OCI-LY3 (cell line): ENCODE measurements around the gene ITPKB.

Experiments
- H2AFZ ChIP-seq: fragments of 200-600, 300-600 bp; shearing (Covaris generic); 2 replicates; pipeline ENCODE4 v1.6.0; 2014; ENCODE audit warnings: antibody characterized with exemption, low read depth, low read length
- H3K27ac ChIP-seq: fragments of 200-600, 300-600 bp; sonication (generic); 2 replicates; pipeline ENCODE4 v1.5.1; 2014; ENCODE audit warnings: mild to moderate bottlenecking, low read length, moderate library complexity, mixed read lengths
- H3K27me3 ChIP-seq: fragments of 200-600, 300-600 bp; sonication (generic); 2 replicates; pipeline ENCODE4 v1.6.1; 2014; ENCODE audit warnings: low read depth, low read length, mixed read lengths
- H3K36me3 ChIP-seq: fragments of 200-600, 300-600 bp; sonication (generic); replicated peaks from 2 replicates; pipeline ENCODE3; 2014; ENCODE audit warnings: low read depth, low read length, mixed read lengths
- H3K4me1 ChIP-seq: fragments of 300-600, 200-600 bp; sonication (generic); 2 replicates; pipeline ENCODE4 v1.6.1; 2014; ENCODE audit warnings: low read length, mixed read lengths
- H3K4me2 ChIP-seq: fragments of 200-600, 300-600 bp; sonication (generic); 2 replicates; pipeline ENCODE4 v1.6.1; 2014; ENCODE audit warnings: low read length, mixed read lengths
- H3K4me3 ChIP-seq: fragments of 300-600, 200-600 bp; sonication (generic); 2 replicates; pipeline ENCODE4 v1.5.1; 2014; ENCODE audit warnings: antibody characterized with exemption, mild to moderate bottlenecking, low read length, moderate library complexity
- H3K79me2 ChIP-seq: fragments of 300-600, 200-600 bp; shearing (Covaris generic); 2 replicates; pipeline ENCODE4 v1.6.1; 2014; ENCODE audit warnings: mild to moderate bottlenecking, low read length, mixed read lengths
- H3K9ac ChIP-seq: fragments of 300-600, 200-600 bp; shearing (Covaris generic); 2 replicates; pipeline ENCODE4 v1.6.0; 2014; ENCODE audit warnings: mild to moderate bottlenecking, low read length, moderate library complexity
- H3K9me3 ChIP-seq: fragments of 200-600, 300-600 bp; shearing (Covaris generic); 2 replicates; pipeline ENCODE4 v1.6.1; 2014; ENCODE audit warnings: low read length, mixed read lengths; ENCODE audit not compliant: insufficient read depth
- H4K20me1 ChIP-seq: fragments of 200-600, 300-600 bp; sonication (generic); 2 replicates; pipeline ENCODE4 v1.6.1; 2016; ENCODE audit warnings: low read length, mixed read lengths; ENCODE audit not compliant: insufficient read depth
- CTCF ChIP-seq: fragments of 200-600, 300-600 bp; sonication (generic); IDR thresholded peaks from 2 replicates; pipeline ENCODE4 v1.5.1; 2014; ENCODE audit warnings: antibody characterized with exemption, low read length, low read depth
- EZH2phosphoT487 ChIP-seq: fragments of 200-600 bp; shearing (Covaris generic); IDR thresholded peaks from 2 replicates; pipeline ENCODE4 v1.6.1; 2018; ENCODE audit warnings: antibody characterized with exemption, mixed run types, low read depth

Gene ITPKB

GRCh38 chr1:226584164-226584563 lies 154.9 kb downstream of the ITPKB start:
- no peaks in the 10 kb centered on the region for H3K9me3 ChIP-seq
- no peak overlapping the region for H3K9ac ChIP-seq
- no peak overlapping the region for H3K4me3 ChIP-seq
- no peaks in the 10 kb centered on the region for H3K36me3 ChIP-seq
- H3K27ac ChIP-seq: no peak overlapping the region
- TF ChIP-seq EZH2phosphoT487 (no peak), CTCF (no peak)
- H3K27me3 ChIP-seq: no peaks in the 10 kb centered on the region
- H4K20me1 ChIP-seq: no peaks in the 10 kb centered on the region
- H3K4me1 ChIP-seq: no peaks in the 10 kb centered on the region
- H3K4me2 ChIP-seq: no peak overlapping the region
- H3K79me2 ChIP-seq: no peaks in the 10 kb centered on the region
- no peak overlapping the region for H2AFZ ChIP-seq

GRCh38 chr1:226582966-226583365 lies 156.1 kb downstream of the ITPKB start:
- H3K9ac ChIP-seq: no peak overlapping the region
- TF ChIP-seq EZH2phosphoT487 (no peak), CTCF (no peak)
- no peaks in the 10 kb centered on the region for H3K9me3 ChIP-seq
- no peaks in the 10 kb centered on the region for H3K27me3 ChIP-seq
- H2AFZ ChIP-seq: no peak overlapping the region
- H3K4me2 ChIP-seq: no peak overlapping the region
- H3K4me1 ChIP-seq: no peaks in the 10 kb centered on the region
- H3K27ac ChIP-seq: no peak overlapping the region
- no peaks in the 10 kb centered on the region for H3K79me2 ChIP-seq
- H3K4me3 ChIP-seq: no peak overlapping the region
- no peaks in the 10 kb centered on the region for H4K20me1 ChIP-seq
- H3K36me3 ChIP-seq: no peaks in the 10 kb centered on the region
